Measurements from ENCODE around the gene MORN5.

DNA sequence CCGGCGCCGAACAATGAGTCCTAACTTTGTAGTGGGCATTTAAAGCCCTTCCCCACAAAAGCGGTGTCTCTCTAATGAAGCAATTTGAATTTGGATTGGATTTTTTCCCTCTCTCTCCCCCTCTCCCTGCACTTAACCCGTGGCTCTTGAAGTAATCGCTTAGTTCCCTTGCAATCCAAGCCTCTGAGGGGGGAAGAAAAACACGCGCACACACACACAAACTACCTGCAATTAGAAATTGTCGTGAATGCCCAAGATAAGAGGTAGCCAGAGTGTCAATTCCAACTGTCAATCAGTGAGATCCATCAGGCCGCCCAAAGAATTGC, 67.8 kb downstream of the MORN5 start:
- TF ChIP-seq GLIS3 (CRISPR knock-in tag; IDR thresholded peaks at IDR 0.05): no peak
- no peak for TF ChIP-seq ISL1 (CRISPR knock-in tag; IDR thresholded peaks at IDR 0.05)
- no peak for TF ChIP-seq ZC3H10 (CRISPR knock-in tag; IDR thresholded peaks at IDR 0.05)
- TF ChIP-seq SNAI2 (CRISPR knock-in tag; IDR thresholded peaks at IDR 0.05): no peak
- TF ChIP-seq RARB (CRISPR knock-in tag; IDR thresholded peaks at IDR 0.05): no peak
- TF ChIP-seq, protein P1, sequence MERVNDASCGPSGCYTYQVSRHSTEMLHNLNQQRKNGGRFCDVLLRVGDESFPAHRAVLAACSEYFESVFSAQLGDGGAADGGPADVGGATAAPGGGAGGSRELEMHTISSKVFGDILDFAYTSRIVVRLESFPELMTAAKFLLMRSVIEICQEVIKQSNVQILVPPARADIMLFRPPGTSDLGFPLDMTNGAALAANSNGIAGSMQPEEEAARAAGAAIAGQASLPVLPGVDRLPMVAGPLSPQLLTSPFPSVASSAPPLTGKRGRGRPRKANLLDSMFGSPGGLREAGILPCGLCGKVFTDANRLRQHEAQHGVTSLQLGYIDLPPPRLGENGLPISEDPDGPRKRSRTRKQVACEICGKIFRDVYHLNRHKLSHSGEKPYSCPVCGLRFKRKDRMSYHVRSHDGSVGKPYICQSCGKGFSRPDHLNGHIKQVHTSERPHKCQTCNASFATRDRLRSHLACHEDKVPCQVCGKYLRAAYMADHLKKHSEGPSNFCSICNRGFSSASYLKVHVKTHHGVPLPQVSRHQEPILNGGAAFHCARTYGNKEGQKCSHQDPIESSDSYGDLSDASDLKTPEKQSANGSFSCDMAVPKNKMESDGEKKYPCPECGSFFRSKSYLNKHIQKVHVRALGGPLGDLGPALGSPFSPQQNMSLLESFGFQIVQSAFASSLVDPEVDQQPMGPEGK (CRISPR knock-in tag; IDR thresholded peaks at IDR 0.05; ENCODE audit: borderline replicate concordance): no peak
- no peak for TF ChIP-seq TOX (CRISPR knock-in tag; IDR thresholded peaks at IDR 0.05; ENCODE audit: borderline replicate concordance)
- no peak for TF ChIP-seq ZNF8 (CRISPR knock-in tag; IDR thresholded peaks at IDR 0.05)
- no peak for TF ChIP-seq ZNF565 (CRISPR knock-in tag; conservative IDR thresholded peaks at IDR 0.05; ENCODE audit: low read depth)
- TF ChIP-seq, protein P2, sequence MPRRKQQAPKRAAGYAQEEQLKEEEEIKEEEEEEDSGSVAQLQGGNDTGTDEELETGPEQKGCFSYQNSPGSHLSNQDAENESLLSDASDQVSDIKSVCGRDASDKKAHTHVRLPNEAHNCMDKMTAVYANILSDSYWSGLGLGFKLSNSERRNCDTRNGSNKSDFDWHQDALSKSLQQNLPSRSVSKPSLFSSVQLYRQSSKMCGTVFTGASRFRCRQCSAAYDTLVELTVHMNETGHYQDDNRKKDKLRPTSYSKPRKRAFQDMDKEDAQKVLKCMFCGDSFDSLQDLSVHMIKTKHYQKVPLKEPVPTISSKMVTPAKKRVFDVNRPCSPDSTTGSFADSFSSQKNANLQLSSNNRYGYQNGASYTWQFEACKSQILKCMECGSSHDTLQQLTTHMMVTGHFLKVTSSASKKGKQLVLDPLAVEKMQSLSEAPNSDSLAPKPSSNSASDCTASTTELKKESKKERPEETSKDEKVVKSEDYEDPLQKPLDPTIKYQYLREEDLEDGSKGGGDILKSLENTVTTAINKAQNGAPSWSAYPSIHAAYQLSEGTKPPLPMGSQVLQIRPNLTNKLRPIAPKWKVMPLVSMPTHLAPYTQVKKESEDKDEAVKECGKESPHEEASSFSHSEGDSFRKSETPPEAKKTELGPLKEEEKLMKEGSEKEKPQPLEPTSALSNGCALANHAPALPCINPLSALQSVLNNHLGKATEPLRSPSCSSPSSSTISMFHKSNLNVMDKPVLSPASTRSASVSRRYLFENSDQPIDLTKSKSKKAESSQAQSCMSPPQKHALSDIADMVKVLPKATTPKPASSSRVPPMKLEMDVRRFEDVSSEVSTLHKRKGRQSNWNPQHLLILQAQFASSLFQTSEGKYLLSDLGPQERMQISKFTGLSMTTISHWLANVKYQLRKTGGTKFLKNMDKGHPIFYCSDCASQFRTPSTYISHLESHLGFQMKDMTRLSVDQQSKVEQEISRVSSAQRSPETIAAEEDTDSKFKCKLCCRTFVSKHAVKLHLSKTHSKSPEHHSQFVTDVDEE (CRISPR knock-in tag; IDR thresholded peaks at IDR 0.05): no peak
- TF ChIP-seq ARNTL (CRISPR knock-in tag; IDR thresholded peaks at IDR 0.05; ENCODE audit: borderline replicate concordance, low read depth): no peak
- TF ChIP-seq, protein P3, sequence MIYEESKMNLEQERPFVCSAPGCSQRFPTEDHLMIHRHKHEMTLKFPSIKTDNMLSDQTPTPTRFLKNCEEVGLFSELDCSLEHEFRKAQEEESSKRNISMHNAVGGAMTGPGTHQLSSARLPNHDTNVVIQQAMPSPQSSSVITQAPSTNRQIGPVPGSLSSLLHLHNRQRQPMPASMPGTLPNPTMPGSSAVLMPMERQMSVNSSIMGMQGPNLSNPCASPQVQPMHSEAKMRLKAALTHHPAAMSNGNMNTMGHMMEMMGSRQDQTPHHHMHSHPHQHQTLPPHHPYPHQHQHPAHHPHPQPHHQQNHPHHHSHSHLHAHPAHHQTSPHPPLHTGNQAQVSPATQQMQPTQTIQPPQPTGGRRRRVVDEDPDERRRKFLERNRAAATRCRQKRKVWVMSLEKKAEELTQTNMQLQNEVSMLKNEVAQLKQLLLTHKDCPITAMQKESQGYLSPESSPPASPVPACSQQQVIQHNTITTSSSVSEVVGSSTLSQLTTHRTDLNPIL (CRISPR knock-in tag; IDR thresholded peaks at IDR 0.05; ENCODE audit: low read depth): no peak
- TF ChIP-seq ZFP3 (CRISPR knock-in tag; IDR thresholded peaks at IDR 0.05): no peak
- TF ChIP-seq TCF4 (CRISPR knock-in tag; IDR thresholded peaks at IDR 0.05; ENCODE audit: borderline replicate concordance): no peak

Data from SK-N-SH treated with all-trans-retinoic acid at 6 μM for 48 hours (cell line).